IMR-90 (cell line): Measurements from ENCODE around the gene WASF1.

Experiments used
- BHLHE40 ChIP-seq: fragments of 150-350 bp; IDR thresholded peaks from 2 replicates; pipeline ENCODE4 v1.6.1; 2016; ENCODE audit warnings: mild to moderate bottlenecking, low read depth, low read length
- CTCF ChIP-seq: conservative IDR thresholded peaks from 2 replicates; pipeline ENCODE4 v1.5.1; 2012; ENCODE audit warnings: mild to moderate bottlenecking, low read depth, low read length, improper control_type of control experiment
- TF ChIP-seq, protein P1 (sequence below): fragments of 150-350 bp; IDR thresholded peaks from 2 replicates; pipeline ENCODE4 v1.6.1; 2017; ENCODE audit warnings: mild to moderate bottlenecking, antibody characterized with exemption, low read length, low read depth

GRCh38 chr6:110185879-110186278 is 6.4 kb upstream of the WASF1 start:
- TF ChIP-seq, protein P1, sequence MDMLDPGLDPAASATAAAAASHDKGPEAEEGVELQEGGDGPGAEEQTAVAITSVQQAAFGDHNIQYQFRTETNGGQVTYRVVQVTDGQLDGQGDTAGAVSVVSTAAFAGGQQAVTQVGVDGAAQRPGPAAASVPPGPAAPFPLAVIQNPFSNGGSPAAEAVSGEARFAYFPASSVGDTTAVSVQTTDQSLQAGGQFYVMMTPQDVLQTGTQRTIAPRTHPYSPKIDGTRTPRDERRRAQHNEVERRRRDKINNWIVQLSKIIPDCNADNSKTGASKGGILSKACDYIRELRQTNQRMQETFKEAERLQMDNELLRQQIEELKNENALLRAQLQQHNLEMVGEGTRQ = no peak
- TF ChIP-seq CTCF (no peak), BHLHE40 (no peak)
